Erythroblast (primary cell): ENCODE data around the gene ZDHHC15.
"Not testable (repeated sequence)": the region's sequence is repeated elsewhere in the genome, so short reads cannot be mapped to it uniquely, and the experiment has no call there.

ENCODE experiments used
- DNase-seq, 2 experiments: peaks; one replicate each; lab custom pipeline; 2025; lab: John Stamatoyannopoulos, UW
- GATA1 ChIP-seq: IDR thresholded peaks from 2 replicates; pipeline ENCODE4 v1.6.1; 2011; ENCODE audit warnings: low read depth, mild to moderate bottlenecking, control low read depth, low read length, moderate library complexity
- POLR2A ChIP-seq: IDR thresholded peaks from 2 replicates; pipeline ENCODE4 v1.6.1; 2011; ENCODE audit warnings: mild to moderate bottlenecking, low read length

The ZDHHC15 gene

DNA sequence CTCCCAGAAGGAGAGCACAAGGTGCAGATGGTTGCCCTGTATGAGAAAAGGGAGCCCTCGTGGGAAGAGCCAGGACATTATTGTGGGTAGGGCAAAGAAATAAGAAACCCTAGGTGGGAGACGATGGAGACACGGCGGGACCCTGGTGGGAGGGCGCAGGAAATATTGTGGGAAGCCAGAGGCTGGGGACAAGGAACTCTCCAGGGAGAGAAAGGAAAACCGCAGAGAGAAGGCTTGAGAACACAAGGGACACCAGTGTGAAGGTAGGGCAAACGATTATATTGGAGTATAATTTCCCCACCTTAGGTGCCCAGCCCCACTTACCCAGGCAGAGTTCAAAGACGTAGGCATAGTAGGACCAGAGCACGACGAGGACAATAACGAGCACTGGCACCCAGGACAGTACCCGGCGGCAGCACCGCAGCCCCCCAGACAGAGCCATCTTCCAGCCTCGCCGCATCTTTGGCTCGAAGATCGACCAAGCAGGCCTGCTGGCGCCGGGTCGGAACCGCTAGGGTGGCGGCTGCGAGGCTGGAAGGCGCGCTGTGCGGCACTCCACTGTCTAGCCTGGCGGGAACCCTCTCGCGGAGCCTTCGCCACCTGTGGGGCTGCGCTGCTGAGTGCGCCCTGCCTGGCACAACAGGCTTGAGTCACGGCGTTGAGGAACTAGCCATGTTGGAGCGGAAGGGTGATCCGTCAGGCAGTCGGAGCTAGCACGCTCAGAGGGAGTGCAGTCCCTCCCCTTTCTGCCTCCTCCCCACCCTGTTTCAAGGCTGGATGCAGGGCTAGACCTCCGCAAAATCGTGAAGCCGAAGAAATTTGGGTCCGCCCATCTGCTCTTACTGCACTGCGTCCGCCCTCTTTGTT lies at the start of gene ZDHHC15:
Gene ZDHHC15, minus strand, starts transcription at position 473 of the 867 bp plus-strand sequence. Its CDS starts 13 bp downstream, at position 460.
- no peak for DNase-seq
- no peak for TF ChIP-seq GATA1
- TF ChIP-seq POLR2A, result no peak

GRCh38 chrX:75560544-75560943 lies 37.7 kb upstream of the ZDHHC15 start:
- DNase-seq, result not testable (repeated sequence)

- TF ChIP-seq GATA1 (no peak), POLR2A (no peak)
- no peak for DNase-seq
Observed at GRCh38 chrX:75547783-75548182, 24.9 kb upstream of the ZDHHC15 start.

DNA sequence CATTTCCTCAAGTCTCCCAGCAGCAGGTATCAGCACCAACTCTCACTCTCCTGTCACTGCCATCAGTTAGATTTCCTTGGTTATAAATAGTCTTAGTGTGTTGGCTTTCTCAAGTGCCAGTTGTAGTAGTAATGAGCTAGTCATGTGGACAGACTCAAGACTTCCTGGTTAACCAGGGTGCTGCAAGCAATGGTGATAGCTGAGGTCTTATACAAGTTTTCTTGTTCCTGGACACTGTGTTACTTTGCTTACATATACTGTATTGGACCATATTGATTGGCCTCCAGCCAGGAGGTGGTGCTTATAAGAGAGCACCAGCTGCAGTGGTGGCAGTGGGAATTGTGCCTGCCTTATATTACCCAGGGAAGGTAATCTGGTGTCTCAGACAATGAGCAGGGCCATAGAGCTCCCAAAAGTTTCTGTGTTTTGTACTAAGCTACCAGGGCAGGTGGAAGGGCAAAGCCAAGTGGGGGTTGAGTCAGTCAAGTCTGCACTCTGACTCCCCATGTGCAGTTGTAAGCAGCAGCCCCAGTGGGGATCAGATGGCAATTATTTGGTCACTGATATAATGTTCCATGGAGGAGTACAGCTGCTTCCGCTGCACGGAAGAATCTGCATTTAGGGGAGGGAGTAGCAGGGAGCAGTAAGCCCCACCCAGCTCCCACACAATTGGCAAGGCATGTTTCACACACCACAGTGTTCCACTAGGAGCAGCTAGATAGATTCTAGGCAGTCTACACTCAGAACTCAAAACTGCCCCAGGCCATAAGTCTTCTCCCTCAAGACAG lies 24.1 kb upstream of the ZDHHC15 start:
- DNase-seq, result no peak
- no peak for TF ChIP-seq GATA1
- no peak for TF ChIP-seq POLR2A

GRCh38 chrX:75544786-75545185 lies 21.9 kb upstream of the ZDHHC15 start:
- no peak for DNase-seq
- no peak for TF ChIP-seq GATA1

GRCh38 chrX:75483933-75484332 lies 38.9 kb downstream of the ZDHHC15 start:
- DNase-seq, result no peak
- TF ChIP-seq GATA1 (no peak), POLR2A (no peak)

GRCh38 chrX:75461780-75462179 lies 61.1 kb downstream of the ZDHHC15 start:
- not testable (repeated sequence) for DNase-seq

DNA sequence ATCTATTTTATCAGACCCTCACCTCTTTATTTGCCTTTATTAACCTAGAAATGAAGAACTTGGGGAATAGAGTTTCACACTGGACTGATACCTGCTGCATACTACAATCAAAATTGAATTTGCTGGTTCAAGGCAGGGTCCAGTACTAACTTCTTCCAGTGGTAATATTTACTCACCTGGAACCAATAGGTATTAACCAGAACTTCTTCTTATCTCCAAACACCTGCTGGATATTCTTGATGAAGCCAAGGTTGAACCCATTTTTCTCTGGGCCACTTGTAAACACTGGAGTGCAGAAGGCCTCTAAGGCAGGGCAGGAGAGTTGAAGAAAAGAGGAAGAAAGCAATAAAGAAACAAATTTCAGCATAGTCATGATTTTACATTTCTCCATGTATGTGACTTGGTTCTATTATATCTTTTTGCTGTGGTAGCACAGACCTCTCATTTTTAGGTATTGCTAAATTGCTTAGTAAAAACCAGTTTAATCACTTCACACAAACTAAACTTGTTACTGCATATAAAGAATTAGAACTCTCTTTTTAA lies 101.1 kb downstream of the ZDHHC15 start:
- TF ChIP-seq POLR2A (no peak), GATA1 (no peak)
- no peak for DNase-seq

DNA sequence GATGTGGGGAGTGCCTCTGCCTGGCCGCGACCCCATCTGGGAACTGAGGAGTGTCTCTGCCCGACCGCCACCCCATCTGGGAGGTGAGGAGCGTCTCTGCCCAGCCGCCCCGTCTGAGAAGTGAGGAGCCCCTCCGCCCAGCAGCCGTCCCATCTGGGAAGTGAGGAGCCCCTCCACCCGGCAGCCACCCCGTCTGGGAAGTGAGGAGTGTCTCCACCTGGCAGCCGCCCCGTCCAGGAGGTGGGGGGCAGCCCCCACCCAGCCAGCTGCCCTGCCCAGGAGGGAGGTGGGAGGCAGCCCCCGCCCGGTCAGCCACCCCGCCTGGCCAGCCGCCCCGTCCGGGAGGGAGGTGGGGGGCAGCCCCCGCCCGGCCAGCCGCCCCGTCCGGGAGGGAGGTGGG lies 115.7 kb downstream of the ZDHHC15 start:
- not testable (repeated sequence) for DNase-seq

DNA sequence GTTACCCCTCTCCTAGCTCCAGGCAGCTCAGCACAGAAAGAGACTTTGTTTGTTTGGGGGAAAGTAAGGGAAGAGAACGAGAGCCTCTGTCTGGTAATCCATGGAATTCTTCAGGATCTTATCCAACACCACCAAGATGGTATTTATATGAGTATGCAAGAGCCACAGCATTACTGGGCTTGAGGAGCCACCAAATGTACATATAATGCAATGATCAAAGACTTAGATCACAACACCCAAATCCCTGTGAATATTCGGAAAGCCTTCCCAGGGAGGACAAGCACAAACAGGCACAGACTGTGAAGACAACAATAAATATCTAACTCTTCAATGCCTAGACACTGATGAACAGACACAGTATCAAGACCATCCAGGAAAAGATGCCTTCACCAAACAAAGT lies 132.4 kb downstream of the ZDHHC15 start:
- TF ChIP-seq GATA1 (no peak), POLR2A (no peak)
- DNase-seq, result no peak

DNA sequence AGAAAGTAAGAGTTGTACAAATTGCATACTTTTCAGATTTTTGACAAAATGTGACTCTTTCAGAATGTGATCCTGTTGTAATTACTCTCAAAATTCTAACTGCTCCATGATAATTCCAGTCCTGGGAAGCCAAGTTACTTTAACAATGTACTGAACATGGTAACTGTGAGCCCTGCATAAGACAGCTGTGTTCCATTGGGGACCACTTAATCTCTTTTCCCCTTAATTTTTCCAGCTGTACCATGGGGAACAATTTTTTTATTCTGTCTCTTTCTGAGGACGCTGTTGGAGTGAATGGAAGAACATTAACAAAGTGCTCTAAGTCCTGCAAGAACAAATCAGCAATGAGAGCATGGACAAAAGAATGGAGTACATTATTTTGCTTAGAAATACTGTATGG lies 153.1 kb downstream of the ZDHHC15 start:
- DNase-seq, result no peak
- no peak for TF ChIP-seq POLR2A
- no peak for TF ChIP-seq GATA1

GRCh38 chrX:75366861-75367260 lies 156.0 kb downstream of the ZDHHC15 start:
- no peak for DNase-seq
- no peak for TF ChIP-seq GATA1
- no peak for TF ChIP-seq POLR2A

GRCh38 chrX:75365243-75365975 lies 157.4 kb downstream of the ZDHHC15 start:
- TF ChIP-seq POLR2A, result no peak
- TF ChIP-seq GATA1, result no peak
- DNase-seq, result no peak

DNA sequence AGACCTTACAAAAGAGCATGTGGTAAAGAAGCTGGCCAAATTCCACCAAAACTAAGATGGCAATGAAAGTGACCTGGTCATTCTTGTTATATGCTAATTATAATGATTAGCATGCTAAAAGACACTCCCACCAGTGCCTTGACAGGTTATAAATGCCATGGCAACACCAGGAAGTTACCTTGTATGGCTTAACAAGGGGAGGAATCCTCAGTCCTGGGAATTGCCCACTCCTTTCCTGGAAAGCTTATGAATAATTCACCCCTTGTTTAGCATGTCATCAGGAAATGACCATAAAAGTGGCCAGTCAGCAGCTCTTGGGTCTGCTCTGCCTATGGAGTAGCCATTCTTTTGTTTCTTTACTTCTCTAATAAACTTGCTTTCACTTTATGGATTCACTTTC lies 161.0 kb downstream of the ZDHHC15 start:
- no peak for DNase-seq
- TF ChIP-seq GATA1 (no peak), POLR2A (no peak)

DNA sequence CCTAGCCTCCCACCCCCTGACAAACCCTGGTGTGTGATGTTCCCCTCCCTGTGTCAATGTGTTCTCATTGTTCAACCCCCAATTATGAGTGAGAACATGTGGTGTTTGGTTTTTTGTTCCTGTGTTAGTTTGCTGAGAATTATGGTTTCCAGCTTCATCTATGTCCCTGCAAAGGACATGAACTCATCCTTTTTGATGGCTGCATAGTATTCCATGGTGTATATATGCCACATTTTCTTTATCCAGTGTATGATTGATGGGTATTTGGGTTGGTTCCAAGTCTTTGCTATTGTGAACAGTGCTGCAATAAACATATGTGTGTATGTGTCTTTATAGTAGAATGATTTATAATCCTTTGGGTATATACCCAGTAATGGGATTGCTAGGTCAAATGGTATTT lies 174.2 kb downstream of the ZDHHC15 start:
- DNase-seq, result not testable (repeated sequence)
